ENCODE measurements around the gene PRKCA. TPM values are rescaled to one million over a fixed set of nuclear protein-coding genes. Genes with fewer than 3 reads are reported as not detected.

The PRKCA gene
- total and polyA plus RNA-seq, 9 donors: 9.1 to 67.6 (median 37.2) TPM

DNA sequence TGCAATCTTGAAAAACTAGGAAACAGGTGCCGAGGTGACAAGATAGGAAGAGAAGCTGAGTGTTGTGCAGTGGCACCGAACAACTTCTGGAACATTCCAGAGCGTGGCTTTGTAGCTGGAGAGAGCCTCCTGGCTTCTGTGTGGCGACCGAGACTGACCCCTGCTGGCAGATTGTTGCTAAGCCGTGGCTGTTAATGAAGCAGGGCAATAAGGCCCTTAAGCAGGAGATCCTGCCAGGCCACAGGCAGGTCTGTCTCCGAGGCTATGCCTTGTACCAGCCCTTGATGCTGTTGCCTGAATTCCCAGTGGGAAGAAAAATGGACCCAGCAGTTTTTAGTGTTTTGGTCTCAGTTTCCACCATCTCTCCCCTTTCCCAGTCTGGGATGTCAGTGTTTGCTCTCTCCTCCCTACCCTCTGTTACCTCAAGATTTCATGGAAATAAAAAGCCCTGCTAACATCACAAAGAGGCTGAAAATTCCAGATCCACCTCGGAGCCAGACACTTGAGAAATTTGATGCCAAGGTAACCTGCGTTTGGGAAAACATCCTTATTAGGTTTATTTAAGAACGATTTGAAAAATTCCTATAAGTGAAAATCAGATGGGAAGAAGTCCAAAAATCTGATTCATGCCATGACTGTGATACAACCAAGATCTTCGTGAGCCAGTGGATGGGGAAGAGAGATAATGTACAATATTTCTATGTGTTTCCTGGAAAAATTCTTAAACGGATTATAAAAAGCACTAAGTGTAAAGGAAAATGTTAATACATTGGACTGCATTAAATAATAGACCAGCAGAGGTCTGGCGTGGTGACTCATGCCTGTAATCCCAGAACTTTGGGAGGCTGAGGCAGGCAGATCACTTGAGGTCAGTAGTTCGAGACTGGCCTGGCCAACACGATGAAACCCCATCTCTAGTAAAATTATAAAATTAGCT, 265.1 kb downstream of the PRKCA start:
- H3K36me3 ChIP-seq: no peaks in the 10 kb centered on the region
- DNase-seq: peak; percentile 58 to 84 (median 72)
- TF ChIP-seq POLR2A (IDR thresholded peaks at IDR 0.05) (no peak), EP300 (IDR thresholded peaks at IDR 0.05) (no peak)
- TF ChIP-seq, protein P1, sequence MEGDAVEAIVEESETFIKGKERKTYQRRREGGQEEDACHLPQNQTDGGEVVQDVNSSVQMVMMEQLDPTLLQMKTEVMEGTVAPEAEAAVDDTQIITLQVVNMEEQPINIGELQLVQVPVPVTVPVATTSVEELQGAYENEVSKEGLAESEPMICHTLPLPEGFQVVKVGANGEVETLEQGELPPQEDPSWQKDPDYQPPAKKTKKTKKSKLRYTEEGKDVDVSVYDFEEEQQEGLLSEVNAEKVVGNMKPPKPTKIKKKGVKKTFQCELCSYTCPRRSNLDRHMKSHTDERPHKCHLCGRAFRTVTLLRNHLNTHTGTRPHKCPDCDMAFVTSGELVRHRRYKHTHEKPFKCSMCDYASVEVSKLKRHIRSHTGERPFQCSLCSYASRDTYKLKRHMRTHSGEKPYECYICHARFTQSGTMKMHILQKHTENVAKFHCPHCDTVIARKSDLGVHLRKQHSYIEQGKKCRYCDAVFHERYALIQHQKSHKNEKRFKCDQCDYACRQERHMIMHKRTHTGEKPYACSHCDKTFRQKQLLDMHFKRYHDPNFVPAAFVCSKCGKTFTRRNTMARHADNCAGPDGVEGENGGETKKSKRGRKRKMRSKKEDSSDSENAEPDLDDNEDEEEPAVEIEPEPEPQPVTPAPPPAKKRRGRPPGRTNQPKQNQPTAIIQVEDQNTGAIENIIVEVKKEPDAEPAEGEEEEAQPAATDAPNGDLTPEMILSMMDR (IDR thresholded peaks at IDR 0.05): peak; percentile 30 to 35 (median 34)
- H3K27me3 ChIP-seq: no peaks in the 10 kb centered on the region
- 67 to 70% (median 70%) methylated on average over 15 of the region's 15 CpGs for WGBS, 3 donors
- intact Hi-C loops (cut with DNase I): loop anchor here in 1 of 4 donors (10.0 kb wide), 1 partner anchor 313 kb away; no protein-coding TSS in a partner anchor
- no peaks in the 10 kb centered on the region for H3K9me3 ChIP-seq
- no peak overlapping the region for H3K27ac ChIP-seq
- no peak overlapping the region for H3K4me3 ChIP-seq
- H3K4me1 ChIP-seq (ENCODE audit: insufficient read depth): peaks cover 3% of the 10 kb centered on the region

DNA sequence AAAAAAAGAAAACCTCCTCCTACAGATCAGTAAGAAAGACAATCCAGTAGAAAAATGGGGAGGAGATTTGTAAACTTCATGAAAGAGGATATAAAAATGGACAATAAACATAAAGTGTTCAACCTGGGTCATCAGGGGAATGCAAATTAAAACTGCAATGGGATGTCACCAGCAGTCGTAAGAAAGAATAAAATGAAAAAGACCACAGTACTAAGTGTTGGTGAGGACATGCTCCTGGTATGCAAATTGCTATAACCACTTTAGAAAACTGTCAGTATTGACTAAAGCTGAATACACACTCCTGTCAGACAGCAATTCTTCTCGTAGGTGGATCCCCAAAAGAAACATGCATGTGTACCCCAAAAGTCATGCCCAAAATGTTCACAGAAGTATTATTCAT, 267.2 kb downstream of the PRKCA start:
- Histone ChIP-seq H3K4me3 (no peak overlapping the region), H3K9me3 (no peaks in the 10 kb centered on the region), H3K4me1 (ENCODE audit: insufficient read depth) (peaks cover 4% of the 10 kb centered on the region), H3K27ac (no peak overlapping the region), H3K36me3 (no peaks in the 10 kb centered on the region), H3K27me3 (no peaks in the 10 kb centered on the region)
- DNase-seq: no peak
- WGBS, 3 donors: 91 to 97% (median 96%) methylated on average over 2 of the region's 2 CpGs
- TF ChIP-seq EP300 (IDR thresholded peaks at IDR 0.05) (no peak), POLR2A (IDR thresholded peaks at IDR 0.05) (no peak)
- TF ChIP-seq, protein P1 (IDR thresholded peaks at IDR 0.05): no peak
- intact Hi-C loops (cut with DNase I): loop anchor here in 1 of 4 donors (10.0 kb wide), 1 partner anchor 315 kb away; no protein-coding TSS in a partner anchor

DNA sequence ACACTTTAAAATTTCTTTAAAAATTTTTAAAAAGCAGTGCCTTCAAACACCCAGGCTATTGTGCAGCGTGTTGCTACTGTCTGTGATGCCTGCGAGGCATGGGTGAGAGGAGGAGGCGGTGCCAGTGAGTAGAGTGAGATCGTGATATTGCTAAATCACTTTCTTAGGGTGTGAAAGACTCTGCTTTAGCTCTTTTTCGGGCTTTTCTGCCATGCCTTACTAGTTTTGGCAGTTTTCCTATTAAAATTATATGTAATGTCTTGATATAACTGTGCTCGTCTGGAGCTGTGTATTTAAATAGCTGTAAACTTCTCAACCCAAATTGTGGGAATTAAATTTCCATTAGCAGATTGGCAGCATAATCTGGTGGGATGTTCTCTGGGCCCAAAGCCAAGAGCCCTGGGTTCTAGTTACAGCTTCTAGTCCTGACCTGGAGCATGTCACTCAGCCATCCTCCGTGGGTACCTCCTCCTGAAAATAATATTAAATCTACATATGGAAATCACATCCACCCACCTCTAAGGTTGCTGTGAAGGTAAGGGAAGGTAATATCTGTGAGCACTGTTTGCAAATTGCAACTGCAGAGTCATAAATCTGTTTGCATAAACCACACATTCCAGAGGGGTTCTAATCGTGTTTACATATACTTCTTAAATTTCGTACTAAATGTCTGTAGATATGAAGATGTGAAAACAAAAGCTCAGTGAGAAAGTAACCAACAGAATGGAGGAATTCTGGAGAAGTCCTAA, 268.2 kb downstream of the PRKCA start:
- intact Hi-C loops (cut with DNase I): loop anchor here in 1 of 4 donors (5.0 kb wide), 1 partner anchor 268 kb away; the partner anchor contains the start of gene PRKCA
- no peaks in the 10 kb centered on the region for H3K9me3 ChIP-seq
- no peak for DNase-seq
- no peak overlapping the region for H3K4me3 ChIP-seq
- H3K36me3 ChIP-seq: no peaks in the 10 kb centered on the region
- WGBS, 3 donors: 44 to 58% (median 58%) methylated on average over 9 of the region's 9 CpGs
- H3K27me3 ChIP-seq: no peaks in the 10 kb centered on the region
- H3K4me1 ChIP-seq (ENCODE audit: insufficient read depth): peaks cover 4% of the 10 kb centered on the region
- TF ChIP-seq, protein P1 (IDR thresholded peaks at IDR 0.05): no peak
- TF ChIP-seq POLR2A (IDR thresholded peaks at IDR 0.05): no peak
- no peak for TF ChIP-seq EP300 (IDR thresholded peaks at IDR 0.05)
- no peak overlapping the region for H3K27ac ChIP-seq

DNA sequence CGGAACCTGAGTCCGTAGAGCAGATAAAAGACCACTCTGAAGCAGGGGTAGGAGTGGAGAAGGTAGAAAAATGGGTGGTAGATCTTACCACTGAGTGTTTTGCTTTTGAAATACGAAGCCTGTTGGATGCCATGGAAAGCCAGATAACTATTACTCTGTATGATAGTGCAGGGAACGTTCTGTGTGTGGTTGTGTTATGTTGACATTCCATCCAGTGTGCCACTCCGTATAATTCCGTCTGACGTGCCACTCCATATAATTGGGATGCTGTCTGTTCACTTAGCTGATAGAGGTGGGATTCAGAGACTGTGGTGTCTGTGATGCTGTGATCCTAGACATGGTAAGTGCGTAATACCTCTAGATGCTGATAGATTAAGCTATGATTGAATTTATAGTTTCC, 269.3 kb downstream of the PRKCA start:
- WGBS, 3 donors: 63 to 84% (median 72%) methylated on average over 8 of the region's 8 CpGs
- intact Hi-C loops (cut with DNase I): loop anchor here in 1 of 4 donors (5.0 kb wide), 1 partner anchor 269 kb away; the partner anchor contains the start of gene PRKCA

More for the DNA sequence above, 269.3 kb downstream of the PRKCA start:
- H3K36me3 ChIP-seq: no peaks in the 10 kb centered on the region
- H3K9me3 ChIP-seq: no peaks in the 10 kb centered on the region
- no peak for DNase-seq
- no peaks in the 10 kb centered on the region for H3K27me3 ChIP-seq
- no peak for TF ChIP-seq EP300 (IDR thresholded peaks at IDR 0.05)
- TF ChIP-seq, protein P1 (IDR thresholded peaks at IDR 0.05): no peak
- H3K4me3 ChIP-seq: no peak overlapping the region
- H3K4me1 ChIP-seq (ENCODE audit: insufficient read depth): peaks cover 4% of the 10 kb centered on the region
- H3K27ac ChIP-seq: no peak overlapping the region

All from ovary (tissue), 9 donors.